GM21737 (cell line): ENCODE data around the gene MANEAL.
"Not testable (repeated sequence)": the region's sequence is repeated elsewhere in the genome, so short reads cannot be mapped to it uniquely, and the experiment has no call there.

Experiments
- ATAC-seq: cut with Tn5 transposase; IDR thresholded peaks from one replicate; pipeline ENCODE4 v1.9.1; 2021; ENCODE audit warnings: mild to moderate bottlenecking, moderate library complexity; ENCODE audit not compliant: unreplicated experiment

MANEAL gene, protein sequence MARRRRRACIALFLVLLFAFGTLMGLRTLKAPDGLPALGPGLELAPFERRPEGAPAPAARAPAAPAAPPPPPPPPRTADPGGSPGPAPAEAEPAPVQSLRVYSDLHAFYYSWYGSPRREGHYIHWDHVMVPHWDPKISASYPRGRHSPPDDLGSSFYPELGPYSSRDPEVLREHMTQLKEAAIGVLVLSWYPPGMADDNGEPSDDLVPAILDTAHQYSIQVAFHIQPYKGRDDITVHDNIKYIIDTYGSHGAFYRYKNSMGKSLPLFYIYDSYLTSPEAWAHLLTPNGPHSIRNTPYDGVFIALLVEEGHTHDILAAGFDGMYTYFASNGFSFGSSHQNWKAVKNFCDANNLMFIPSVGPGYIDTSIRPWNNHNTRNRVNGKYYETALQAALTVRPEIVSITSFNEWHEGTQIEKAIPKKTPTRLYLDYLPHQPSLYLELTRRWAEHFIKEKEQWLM

DNA sequence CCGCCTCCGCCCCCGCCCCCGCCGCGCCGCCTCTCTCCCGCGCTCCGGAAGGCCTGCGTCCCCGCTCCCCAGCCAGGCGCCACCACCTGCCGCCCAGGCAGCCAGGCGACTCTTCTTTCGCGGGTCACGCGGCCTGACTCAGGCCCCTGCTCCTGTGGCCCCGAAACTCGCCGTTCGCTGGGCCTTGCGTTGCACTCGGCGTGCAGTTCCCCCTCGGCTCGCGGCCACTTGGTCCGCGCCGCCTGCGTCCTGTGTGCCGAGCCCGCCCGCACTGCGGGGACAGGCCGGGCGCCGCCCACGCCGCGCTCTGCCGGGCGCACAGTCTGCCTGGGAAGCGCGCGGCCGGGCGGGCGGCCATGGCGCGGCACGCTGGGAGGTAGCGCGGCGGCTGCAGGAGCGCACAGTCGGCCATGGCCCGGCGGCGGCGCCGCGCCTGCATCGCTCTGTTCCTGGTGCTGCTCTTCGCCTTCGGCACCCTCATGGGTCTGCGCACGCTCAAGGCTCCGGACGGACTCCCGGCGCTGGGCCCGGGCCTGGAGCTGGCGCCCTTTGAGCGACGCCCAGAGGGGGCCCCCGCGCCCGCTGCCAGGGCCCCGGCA lies at the start of gene MANEAL:
Gene MANEAL, plus strand, starts transcription at position 75 of the 599 bp plus-strand sequence. Its CDS starts 336 bp downstream, at position 411.
- no peak for ATAC-seq

DNA sequence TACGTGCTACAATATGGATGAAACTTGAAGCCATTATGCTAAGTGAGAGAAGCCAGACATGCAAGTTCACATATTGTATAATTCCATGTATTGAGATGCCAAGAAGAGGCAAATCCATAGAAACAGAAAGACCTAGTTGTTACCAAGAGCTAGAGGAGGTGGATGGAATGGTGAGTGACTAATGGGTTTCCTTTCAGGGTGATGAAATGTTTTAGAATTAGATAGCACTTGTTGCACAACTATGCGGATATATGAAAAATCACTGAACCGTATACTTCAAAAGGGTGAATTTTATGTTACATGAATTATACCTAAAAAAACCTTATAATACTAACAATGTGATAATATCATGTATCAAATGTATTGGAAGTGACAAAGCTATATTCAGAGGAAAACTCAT lies 46.8 kb upstream of the MANEAL start:
- no peak for ATAC-seq

DNA sequence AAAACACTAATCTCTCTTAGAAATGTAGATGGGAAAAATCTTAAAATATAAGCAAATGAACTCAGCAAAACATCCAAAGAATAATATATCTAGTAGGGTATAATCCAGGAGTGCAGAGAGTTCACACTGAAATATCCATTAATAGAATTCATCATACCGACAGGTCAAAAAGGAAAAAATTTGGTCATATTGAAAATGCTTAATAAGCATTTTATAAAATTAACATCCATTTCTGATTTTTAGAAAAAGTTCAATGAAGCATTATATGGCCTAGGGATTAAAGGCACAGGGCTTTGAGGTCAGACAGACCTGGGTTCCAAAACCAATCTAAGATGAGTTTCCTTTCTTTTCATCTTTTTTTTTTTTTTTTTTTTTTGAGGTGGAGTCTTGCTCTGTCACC lies 45.1 kb upstream of the MANEAL start:
- ATAC-seq: no peak

DNA sequence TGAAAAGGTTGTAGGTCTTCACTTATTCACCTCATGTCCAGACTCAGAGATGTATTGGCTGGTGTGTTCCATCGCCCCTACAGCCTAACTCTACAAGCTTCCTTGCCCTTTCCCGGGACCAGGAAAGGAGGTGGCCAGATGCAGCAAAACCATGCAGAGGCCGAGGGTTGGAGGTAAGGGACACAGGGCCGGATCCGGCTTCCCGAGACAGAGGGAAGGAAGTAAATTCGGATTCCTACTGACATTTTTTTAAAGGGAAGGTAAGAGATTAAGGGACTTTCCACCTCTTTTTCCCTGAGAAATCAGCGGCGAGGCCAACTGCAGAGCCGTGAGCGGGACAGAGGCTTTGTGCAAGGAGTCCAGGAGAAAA lies 41.4 kb upstream of the MANEAL start:
- no peak for ATAC-seq

DNA sequence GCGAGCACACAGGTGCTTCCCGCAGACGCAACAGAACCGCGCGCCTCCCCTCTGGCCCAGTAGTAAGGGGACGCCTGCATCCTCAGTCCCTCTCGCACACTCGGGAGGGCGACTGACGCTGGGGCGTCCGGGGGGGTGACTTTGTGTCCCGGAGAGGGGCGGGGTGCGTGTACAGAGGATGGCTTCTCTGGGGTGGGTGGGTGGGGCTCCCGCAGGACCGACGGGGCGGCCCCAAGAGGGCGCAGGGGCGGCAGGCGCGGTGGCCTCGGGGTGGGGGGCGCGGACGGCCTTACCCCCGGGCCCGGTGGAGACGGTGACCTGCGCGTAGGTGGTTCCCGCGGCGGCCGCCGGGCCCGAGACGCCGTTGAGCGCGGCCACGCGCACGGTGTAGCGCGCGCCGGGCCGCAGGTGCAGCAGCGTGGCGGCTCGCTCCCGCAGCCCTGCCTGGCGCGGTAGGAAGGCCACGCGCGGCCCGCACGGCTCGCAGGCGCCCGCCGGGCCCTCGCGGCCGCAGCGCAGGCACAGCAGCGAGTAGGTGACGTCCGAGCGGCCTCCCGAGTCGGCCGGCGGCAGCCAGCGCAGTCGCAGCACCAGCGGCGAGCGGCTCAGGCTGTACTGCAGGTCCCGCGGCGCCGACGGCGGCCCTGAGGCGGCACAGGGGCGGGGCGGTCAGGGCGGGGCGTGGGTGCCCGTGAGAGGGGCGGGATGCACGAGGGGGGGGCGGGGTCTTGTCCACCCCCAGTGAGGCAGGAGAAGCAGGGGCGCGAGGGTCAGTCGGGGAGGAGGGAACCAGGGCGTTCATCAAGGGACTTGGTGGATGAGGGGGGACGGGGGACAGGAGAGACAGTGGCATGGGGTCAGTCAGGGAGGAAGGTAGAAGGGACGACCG lies 40.8 kb upstream of the MANEAL start:
- ATAC-seq: no peak

DNA sequence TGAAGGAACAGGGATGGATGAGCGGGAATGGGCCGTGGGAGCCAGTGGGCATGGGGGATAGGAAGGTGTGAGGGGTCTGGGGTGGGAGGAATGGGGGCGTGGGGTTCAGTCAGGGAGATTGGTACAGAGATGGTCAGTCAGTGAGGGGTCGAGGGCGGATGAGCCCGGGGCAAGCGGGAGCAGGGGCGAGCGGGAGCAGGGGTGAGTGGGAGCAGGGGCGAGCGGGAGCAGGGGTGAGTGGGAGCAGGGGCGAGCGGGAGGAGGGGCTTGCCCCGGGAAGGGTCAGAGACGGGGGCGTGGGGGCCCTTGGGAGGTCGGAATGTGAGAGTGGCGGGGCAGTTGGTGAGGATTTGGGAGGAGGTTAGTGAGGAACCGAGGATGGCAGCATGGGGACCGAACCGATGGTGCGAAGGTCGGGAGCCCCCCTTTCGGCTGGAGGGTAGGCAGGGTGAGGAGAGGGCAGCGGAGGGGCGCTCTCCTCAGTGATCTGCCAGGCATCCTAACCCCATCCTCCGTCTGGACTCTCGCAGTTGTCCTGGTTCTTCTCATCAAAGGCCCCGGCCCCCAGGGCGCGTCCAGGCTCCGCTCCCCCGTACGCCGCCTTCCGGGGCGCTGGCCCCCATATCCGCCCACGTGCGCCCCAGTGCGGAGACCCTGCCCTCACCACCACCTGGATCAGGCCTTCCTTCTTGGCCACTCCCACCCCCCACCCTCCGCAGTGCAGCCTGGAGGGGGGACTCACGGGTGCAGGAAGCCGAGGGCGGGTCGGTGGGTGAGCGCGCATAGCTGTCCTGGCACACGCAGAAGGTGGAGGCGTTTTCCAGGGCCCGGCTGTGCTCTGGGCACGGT lies 40.0 kb upstream of the MANEAL start:
- no peak for ATAC-seq

DNA sequence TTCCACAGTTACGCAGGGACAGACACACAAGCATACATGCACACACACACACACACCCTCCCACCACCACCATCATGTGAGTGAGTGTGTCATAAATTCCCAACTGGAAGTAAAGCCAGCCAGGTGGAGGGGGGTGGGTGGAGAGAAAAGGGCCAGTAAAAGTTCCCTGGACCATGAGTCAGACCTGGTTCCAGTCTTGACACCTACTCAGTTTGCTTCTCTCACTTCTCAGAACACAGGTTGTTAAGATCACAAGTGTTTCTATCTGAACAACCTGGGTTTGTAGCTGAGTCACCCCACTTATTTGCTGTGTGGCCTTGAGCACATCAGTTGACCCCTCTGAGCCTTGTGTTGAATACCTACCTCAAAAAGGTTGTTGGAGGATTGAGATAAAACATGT lies 38.4 kb upstream of the MANEAL start:
- ATAC-seq: no peak

DNA sequence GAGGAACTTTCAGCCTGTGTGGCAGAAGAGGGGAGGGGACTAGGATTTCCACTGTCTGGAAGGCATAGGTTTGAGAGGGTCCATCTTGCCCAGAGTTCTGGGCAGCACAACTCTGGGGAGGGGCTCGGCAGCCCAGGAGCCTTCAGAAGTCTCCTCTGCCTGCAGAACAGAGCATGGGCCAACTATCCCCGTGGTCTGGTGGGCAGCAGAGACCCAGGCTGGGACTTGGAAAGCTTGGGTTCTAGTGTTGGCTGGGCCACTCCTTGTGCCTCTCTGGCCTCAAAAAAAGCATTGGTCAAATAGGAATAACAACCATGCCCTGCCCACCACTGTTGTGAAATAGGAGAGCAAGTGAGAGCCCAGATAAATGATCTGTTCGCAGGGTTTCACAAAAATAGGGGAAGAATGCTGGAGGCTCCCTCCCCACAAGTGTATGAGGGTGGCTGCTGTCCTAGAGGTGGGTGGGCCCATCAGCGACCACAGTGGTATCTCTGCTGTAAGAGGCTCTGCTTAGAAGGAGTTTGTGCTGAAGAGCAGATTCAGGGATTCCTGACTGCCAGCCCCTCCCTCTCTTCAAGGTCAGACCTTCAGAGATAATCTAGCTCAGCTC lies 37.6 kb upstream of the MANEAL start:
- ATAC-seq: no peak

DNA sequence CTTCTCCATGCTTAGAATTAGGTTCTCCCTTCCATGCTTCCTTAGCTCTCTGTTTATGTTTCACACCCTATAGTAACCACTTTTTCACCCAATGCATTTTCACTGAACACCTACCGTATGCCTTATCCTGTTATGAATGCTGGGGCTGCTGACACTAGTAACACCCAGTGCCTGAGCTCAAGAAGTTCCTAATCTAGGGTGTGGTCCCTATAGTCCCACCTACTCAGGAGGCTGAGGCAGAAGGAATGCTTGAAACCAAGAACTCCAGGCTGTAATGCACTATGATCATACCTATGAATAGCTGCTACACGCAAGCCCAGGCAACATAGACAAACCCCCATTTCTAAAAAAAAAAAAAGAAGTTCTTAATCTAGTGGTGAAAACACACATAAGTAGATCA lies 34.2 kb upstream of the MANEAL start:
- ATAC-seq: no peak

DNA sequence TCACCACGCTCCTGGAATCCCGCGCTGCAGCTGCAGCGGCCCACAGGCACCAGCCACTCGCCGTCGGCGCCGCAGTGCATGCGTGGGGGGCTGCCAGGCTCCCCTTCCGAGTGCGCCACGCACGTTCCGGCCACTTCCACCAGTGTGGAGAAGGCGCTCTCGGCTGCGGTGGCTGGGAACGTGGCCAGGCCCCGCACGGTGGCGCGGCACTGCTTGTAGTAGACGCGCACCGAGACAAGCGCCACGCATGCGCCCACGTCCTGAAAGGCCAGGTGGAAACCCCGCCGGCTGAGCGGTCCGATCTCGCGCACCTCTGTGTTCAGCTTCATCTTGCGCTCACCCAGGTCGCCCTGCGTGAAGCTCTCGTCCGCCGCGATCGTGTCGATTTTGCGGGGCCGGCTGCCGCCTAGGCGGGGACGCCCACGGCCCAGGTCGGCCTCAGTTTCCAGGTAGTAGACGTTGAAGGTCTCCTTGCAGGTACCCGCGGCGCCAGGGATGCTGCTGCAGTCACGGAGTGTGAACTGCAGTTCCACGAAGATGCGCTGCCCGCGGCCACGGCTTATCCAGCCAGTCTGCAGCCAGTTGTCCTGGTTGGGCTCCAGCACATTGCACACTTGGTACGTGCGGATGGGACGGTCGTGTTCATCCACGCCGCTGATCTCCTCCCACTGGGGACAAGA lies 32.1 kb upstream of the MANEAL start:
- ATAC-seq: no peak

DNA sequence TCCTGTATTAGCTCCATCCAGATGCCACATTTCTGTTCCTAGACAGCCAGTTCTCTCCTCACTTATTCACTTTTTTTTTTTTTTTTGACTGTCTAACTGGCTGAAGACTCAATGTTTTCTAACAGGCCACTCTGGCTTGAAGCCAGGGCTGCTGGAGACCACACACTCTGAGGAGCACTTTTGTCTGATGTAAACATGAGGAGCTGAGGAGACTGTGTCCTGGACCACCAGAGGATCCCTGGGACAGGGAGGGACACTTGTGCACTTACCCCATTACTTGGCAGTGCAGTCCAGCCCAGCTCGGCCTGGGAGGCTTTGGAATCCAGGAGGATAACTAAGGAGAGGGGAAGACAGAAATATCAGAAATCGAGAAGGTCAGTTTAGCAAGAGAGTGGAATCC lies 31.1 kb upstream of the MANEAL start:
- no peak for ATAC-seq

DNA sequence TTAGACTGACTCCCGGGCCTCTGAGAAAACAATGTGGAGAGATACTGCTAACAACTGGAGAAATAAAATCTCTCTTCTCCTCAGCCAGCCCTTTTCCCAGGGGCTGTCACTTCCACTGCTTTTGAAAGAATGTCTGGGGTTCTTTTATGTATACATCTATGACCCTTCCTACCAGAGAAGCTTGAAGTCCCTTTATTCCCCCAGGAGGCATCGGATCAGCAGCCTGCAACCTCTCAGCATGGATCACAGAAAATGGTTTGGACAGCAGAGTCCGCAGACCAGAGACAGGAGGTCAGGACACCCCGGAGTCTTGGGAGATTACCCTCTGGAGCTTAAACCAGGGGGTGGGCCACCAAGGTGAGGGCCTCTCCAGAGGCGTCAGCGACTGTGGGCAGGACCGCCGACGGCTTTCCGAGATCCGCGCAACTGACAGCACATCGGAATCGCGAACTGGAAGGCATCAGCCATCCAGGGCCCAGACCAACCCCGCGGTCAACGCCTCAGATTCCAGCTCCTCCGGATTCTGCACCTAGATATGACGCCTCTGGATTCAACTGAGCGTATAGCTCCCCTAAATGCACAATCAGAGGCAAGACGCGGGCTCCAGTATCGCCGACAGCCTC lies 29.7 kb upstream of the MANEAL start:
- no peak for ATAC-seq

DNA sequence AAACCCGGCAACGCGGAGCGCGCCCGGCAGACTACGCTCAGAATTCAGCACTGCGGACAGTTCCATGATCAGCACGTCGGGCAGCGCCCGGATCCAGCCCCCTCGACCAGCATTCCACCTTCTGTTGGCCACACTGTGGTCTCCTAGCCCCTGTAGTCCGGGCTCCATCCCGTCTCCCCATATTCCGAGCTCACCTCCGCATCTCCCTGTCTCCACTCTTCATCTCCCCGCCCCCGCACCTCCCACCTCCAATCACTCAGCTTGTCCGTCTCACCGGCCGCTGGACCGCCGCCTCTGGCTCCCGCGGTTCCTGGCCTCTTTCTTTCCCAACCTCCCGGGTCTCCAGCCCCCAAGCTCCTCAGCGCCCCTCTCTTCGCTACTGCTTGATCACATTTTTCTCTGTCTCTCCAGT lies 29.2 kb upstream of the MANEAL start:
- no peak for ATAC-seq

DNA sequence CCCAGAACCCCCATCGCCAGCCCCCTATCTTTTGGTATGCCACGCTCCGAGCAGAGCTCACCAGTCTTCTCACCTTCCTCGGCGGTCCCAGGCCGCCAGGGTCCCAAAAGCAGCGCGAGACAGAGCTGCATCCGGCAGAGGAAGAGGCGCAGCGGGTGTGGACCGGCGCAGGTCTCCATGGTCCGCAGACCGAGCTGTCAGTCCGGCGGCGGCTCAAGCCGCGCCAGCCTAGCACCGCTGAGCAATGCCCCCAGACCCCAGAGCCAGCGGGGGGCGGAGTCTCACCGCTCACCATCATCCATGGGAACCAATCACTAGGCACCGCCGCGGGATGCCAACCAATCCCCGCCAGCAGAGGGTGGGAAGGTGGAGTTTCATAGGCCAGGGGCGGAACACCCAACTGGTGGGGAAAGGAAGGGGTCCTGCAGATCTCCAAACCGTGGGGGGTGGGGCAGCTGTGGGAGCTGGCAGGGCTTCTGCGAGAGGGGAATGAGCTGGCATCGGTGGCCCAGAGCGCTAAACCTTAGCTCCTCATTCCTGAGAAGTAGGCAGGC lies 28.7 kb upstream of the MANEAL start, which contains the start of gene EPHA10:
Gene EPHA10, minus strand, starts transcription at position 233 of the 554 bp plus-strand sequence. Its CDS starts 54 bp downstream, at position 179.
- ATAC-seq: no peak

DNA sequence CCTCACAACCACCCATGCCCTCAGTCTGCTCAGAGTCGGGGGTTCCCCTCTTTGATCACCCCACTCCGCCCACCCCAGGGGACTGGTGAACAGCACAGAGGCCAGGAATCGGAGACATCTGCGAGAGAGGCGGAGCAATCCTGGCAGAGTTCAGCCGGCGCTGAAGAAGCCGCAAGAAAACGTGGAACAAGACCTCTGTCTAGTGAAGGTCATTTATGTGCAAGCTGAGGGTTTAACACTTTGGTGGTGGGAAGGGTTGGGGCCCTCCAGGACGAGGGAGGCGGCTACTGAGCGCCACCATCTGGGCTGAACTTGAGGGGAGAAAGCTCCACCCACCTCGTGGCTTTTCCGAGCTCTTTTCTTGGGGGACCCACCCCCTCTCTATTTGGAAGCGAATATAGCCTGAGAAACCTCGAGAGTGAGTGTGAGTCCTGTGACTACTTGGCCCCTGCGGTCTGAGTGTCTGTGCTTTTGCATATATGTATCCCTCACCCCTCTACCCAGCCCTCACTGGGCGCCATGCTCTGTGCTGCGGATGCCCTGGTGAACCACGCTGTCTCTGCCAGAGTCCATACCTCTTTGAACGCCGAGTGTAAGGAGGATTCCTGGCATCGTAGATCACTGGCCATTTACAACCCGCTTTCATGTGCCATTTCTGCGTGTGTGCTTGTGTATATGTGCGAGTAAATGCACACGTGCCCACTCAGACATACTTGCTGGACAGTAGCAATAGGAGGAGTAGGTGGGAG lies 27.6 kb upstream of the MANEAL start:
- no peak for ATAC-seq

DNA sequence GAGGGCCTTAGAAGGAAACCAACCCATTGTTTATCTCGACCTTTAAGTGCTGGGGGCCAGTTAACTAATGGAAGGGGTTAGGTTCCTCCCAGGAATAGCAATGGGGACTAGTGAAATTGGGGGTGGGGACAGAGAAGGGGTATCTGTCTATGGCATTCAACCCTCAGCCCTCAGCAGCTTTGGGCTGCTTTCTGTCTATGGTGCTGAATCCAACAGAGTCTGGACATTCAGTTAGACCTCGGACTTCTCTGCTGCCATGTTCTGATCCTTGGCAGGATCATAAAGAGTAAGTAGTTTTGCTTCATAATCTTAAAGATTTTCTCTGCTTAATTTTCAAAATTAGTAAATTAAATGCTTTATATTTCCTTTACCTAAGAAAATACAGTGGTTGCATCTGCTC lies 26.2 kb upstream of the MANEAL start:
- ATAC-seq: no peak

DNA sequence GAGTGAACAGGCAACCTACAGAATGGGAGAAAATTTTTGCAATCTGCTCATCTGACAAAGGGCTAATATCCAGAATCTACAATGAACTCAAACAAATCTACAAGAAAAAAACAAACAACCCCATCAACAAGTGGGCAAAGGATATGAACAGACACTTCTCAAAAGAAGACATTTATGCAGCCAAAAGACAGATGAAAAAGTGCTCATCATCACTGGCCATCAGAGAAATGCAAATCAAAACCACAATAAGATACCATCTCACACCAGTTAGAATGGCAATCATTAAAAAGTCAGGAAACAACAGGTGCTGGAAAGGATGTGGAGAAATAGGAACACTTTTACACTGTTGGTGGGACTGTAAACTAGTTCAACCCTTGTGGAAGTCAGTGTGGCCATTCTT lies 22.2 kb upstream of the MANEAL start:
- not testable (repeated sequence) for ATAC-seq

DNA sequence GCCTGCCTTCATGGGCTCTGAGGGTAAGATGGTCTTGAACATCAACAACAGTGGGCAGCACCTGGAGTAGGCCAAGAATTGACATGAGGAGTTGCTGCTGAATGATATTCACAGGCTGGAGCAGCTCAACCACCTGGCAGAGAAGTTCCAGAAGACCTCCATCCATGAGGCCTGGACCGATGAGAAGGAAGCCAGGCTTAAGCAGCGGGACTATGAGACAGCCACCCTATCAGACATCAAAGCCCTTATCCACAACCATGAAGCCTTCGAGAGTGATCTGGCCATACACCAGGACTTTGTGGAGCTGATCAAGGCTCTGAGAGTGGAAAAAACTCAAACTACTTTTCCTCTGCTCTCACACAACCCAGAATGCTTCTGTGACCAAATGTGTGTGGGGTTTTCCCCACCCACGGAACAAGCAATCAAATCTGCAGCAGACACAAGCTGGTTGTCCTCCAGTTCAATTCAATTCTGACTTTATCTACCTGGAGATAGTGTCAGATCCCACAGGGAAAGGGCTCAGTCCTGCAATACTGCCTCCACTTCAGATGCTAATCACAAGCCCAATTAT lies 16.6 kb upstream of the MANEAL start:
- ATAC-seq: no peak
